MM.1S (cell line): ENCODE measurements around the gene MED7.
A peak's percentile ranks its signal among the peaks of the same experiment; 100 is the strongest.

Experiments
- DNase-seq: peaks from one replicate; pipeline ENCODE4 v3.0.0-alpha.2; 2015
- H2AFZ ChIP-seq: fragments of 300-600 bp; sonication (generic); 2 replicates; pipeline ENCODE4 v1.6.0; 2016; ENCODE audit warnings: antibody characterized with exemption, low read length
- H3F3A ChIP-seq: fragments of 300-600 bp; sonication (generic); 2 replicates; pipeline ENCODE4 v1.6.1; 2016; ENCODE audit warnings: mild to moderate bottlenecking, antibody characterized with exemption, low read length, moderate library complexity, mixed read lengths; ENCODE audit not compliant: insufficient read depth
- H3K27ac ChIP-seq: fragments of 300-600 bp; sonication (generic); 2 replicates; pipeline ENCODE4 v1.5.1; 2016; ENCODE audit warnings: mild to moderate bottlenecking, low read length
- H3K27me3 ChIP-seq: fragments of 300-600 bp; sonication (generic); replicated peaks from 2 replicates; pipeline ENCODE4 v1.6.0; 2016; ENCODE audit warnings: low read length; ENCODE audit not compliant: insufficient read depth
- H3K36me3 ChIP-seq: fragments of 300-600 bp; sonication (generic); replicated peaks from 2 replicates; pipeline ENCODE4 v1.6.1; 2016; ENCODE audit warnings: mild to moderate bottlenecking, low read length, mixed read lengths; ENCODE audit not compliant: insufficient read depth
- H3K4me1 ChIP-seq: fragments of 300-600 bp; sonication (generic); 2 replicates; pipeline ENCODE4 v1.6.1; 2016; ENCODE audit warnings: low read length, mixed read lengths
- H3K4me2 ChIP-seq: fragments of 300-600 bp; sonication (generic); 2 replicates; pipeline ENCODE4 v1.6.0; 2016; ENCODE audit warnings: low read depth, low read length
- H3K4me3 ChIP-seq: fragments of 300-600 bp; sonication (generic); 2 replicates; pipeline ENCODE4 v1.5.1; 2016; ENCODE audit warnings: low read length, mixed read lengths
- H3K79me2 ChIP-seq: fragments of 300-600 bp; sonication (generic); 2 replicates; pipeline ENCODE4 v1.6.1; 2016; ENCODE audit warnings: mixed run types, low read length, mixed read lengths
- H3K9ac ChIP-seq: fragments of 300-600 bp; sonication (generic); 2 replicates; pipeline ENCODE4 v1.6.1; 2016; ENCODE audit warnings: low read length, mixed read lengths
- H3K9me2 ChIP-seq: fragments of 300-600 bp; sonication (generic); replicated peaks from 2 replicates; pipeline ENCODE4 v1.6.1; 2016; ENCODE audit warnings: mild to moderate bottlenecking, low read length, mixed read lengths; ENCODE audit not compliant: insufficient read depth
- H3K9me3 ChIP-seq: fragments of 300-600 bp; sonication (generic); replicated peaks from 2 replicates; pipeline ENCODE4 v1.6.1; 2016; ENCODE audit warnings: mild to moderate bottlenecking, low read length, mixed read lengths; ENCODE audit not compliant: insufficient read depth
- H4K20me1 ChIP-seq: fragments of 300-600 bp; sonication (generic); 2 replicates; pipeline ENCODE4 v1.6.1; 2016; ENCODE audit warnings: mild to moderate bottlenecking, low read length, moderate library complexity, mixed read lengths; ENCODE audit not compliant: insufficient read depth
- EZH2 ChIP-seq: fragments of 300-600 bp; sonication (generic); optimal IDR thresholded peaks from 2 replicates; pipeline ENCODE3; 2017; ENCODE audit warnings: low read depth, mild to moderate bottlenecking, antibody characterized with exemption, low read length, mixed read lengths
- EZH2phosphoT487 ChIP-seq: fragments of 300-600 bp; sonication (generic); IDR thresholded peaks from 2 replicates; pipeline ENCODE4 v1.6.1; 2018; ENCODE audit warnings: antibody characterized with exemption, low read length
- TF ChIP-seq, protein P1 (sequence below): fragments of 300-600 bp; sonication (generic); IDR thresholded peaks from 2 replicates; pipeline ENCODE4 v1.5.1; 2016; ENCODE audit warnings: antibody characterized with exemption, low read length, mixed read lengths

Gene MED7

DNA sequence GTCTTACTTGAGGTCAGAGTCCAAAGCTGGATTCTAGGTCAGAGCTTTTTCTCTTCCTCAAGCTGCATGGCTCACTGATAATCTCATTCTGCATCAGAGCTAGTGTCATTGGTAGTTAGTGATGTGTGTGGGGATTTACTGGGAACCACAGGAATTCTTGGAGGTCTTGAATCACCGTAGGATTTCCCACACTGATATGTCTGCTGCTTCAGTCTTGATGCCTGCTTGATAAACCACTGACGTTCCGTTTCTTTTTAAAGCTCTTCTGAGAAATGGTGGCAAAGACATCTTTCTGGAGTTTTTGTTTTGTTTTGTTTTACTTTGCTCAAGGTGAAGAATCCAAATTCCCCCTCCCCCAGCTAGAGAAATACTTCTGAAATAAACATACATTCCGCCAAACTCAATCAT, 24.6 kb upstream of the MED7 start:
- Histone ChIP-seq H3K4me2 (peak overlapping the region; percentile 93), H3K9me2 (no peaks in the 10 kb centered on the region), H3K4me3 (peak overlapping the region; percentile 52), H3K9me3 (no peaks in the 10 kb centered on the region), H3F3A (peaks cover 17% of the 10 kb centered on the region), H3K27ac (peak overlapping the region; percentile 88), H3K36me3 (no peaks in the 10 kb centered on the region), H3K4me1 (peaks cover 38% of the 10 kb centered on the region), H3K79me2 (no peaks in the 10 kb centered on the region), H2AFZ (peak overlapping the region; percentile 93), H3K9ac (peak overlapping the region; percentile 54), H4K20me1 (no peaks in the 10 kb centered on the region), H3K27me3 (no peaks in the 10 kb centered on the region)
- peak; percentile 71 for DNase-seq
- TF ChIP-seq EZH2phosphoT487 (no peak), EZH2 (no peak)
- TF ChIP-seq, protein P1, sequence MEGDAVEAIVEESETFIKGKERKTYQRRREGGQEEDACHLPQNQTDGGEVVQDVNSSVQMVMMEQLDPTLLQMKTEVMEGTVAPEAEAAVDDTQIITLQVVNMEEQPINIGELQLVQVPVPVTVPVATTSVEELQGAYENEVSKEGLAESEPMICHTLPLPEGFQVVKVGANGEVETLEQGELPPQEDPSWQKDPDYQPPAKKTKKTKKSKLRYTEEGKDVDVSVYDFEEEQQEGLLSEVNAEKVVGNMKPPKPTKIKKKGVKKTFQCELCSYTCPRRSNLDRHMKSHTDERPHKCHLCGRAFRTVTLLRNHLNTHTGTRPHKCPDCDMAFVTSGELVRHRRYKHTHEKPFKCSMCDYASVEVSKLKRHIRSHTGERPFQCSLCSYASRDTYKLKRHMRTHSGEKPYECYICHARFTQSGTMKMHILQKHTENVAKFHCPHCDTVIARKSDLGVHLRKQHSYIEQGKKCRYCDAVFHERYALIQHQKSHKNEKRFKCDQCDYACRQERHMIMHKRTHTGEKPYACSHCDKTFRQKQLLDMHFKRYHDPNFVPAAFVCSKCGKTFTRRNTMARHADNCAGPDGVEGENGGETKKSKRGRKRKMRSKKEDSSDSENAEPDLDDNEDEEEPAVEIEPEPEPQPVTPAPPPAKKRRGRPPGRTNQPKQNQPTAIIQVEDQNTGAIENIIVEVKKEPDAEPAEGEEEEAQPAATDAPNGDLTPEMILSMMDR = no peak

DNA sequence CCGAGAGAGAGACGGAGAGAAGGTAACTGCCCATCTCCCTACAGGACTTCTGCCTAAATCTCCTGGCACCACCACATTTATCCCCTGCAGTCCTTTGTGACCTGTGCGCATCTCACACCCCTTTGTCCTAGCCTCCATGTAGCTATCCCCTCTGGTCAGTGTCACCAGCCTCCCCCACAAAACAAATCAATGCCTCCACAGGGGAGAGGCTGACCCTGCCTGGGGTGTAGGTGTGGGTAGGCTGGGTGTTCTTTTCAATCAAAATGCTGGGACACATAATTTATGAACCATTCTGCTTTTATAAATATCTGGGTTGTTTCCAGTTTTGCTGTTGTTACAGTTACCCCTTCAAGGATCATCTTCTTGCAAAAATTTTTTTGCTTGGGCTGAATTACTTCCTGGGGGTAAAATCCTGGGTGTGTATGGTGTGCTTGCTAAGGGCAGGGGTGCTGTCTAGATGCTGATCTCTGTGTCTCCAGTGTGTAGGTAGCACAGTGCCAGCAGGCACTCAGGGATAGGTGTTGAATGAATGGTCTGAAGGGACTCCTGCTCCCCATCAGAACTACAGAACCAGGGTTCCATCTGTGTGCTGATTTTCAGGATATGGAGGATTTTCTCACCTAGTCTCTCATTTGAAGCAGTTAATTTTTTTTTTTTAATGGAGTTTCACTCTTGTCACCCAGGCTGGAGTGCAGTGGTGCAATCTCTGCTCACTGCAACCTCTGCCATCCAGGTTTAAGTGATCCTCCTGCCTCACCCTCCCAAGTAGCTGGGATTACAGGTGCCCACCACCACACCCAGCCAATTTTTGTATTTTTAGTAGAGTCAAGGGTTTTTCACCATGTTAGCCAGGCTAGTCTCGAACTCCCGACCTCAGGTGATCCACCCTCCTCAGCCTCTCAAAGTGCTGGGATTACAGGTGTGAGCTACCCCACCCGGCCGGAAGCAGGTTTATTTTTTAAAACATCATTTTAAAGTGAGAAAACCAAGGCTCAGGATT, 23.8 kb upstream of the MED7 start, which contains the start of gene GARIN3:
GARIN3 (minus strand) TSS at position 51 of the 1,000 bp plus-strand sequence. CDS start 96 bp downstream, outside the sequence.
- Histone ChIP-seq H3K27ac (peak within 1 kb of the TSS; percentile 88), H3K79me2 (no peaks in the 10 kb centered on the region), H3K4me3 (peak within 1 kb of the TSS; percentile 52), H3K4me2 (peak within 1 kb of the TSS; percentile 93), H2AFZ (peak within 1 kb of the TSS; percentile 93), H3K36me3 (no peaks in the 10 kb centered on the region), H3K4me1 (peaks cover 30% of the 10 kb centered on the region), H3K27me3 (no peaks in the 10 kb centered on the region), H3F3A (peaks cover 11% of the 10 kb centered on the region), H3K9me3 (no peaks in the 10 kb centered on the region), H3K9me2 (no peaks in the 10 kb centered on the region), H4K20me1 (no peaks in the 10 kb centered on the region), H3K9ac (peak within 1 kb of the TSS; percentile 54)
- DNase-seq = no peak
- TF ChIP-seq EZH2 (no peak), EZH2phosphoT487 (no peak)
- TF ChIP-seq, protein P1 = no peak

DNA sequence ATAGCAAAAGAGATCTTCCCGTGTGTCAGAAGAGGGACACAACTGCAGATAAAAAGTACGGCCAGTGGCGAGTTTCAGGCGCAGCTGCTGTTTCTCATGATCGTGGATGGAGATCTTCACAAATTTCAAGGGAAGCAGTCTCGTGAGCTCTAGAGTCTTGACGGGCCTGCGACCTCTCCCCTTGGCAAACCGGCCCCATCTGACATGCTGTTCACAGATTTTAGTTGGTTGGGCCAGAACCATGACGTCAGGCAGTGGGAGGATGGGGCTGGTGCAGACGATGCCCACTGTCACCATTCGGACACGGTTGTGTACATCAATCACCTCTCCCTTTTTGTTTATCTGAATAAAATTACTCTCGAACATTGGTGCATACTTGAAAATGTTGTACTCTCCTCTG, 23.0 kb upstream of the MED7 start:
- Histone ChIP-seq H3K79me2 (no peaks in the 10 kb centered on the region), H4K20me1 (no peaks in the 10 kb centered on the region), H3K4me2 (no peak overlapping the region), H3K4me3 (no peak overlapping the region), H3K27me3 (no peaks in the 10 kb centered on the region), H3K4me1 (peaks cover 25% of the 10 kb centered on the region), H3K9ac (no peak overlapping the region), H3K9me3 (no peaks in the 10 kb centered on the region), H2AFZ (no peak overlapping the region), H3K27ac (no peak overlapping the region), H3K9me2 (no peaks in the 10 kb centered on the region), H3K36me3 (no peaks in the 10 kb centered on the region), H3F3A (peaks cover 11% of the 10 kb centered on the region)
- TF ChIP-seq EZH2phosphoT487 = no peak
- TF ChIP-seq, protein P1 = no peak
- TF ChIP-seq EZH2 = no peak
- no peak for DNase-seq
